HG03135 (cell line): ENCODE results near the gene SSR1.
"Not testable (repeated sequence)": the region's sequence is repeated elsewhere in the genome, so short reads cannot be mapped to it uniquely, and the experiment has no call there.

ENCODE experiments used
- ATAC-seq: cut with Tn5 transposase; IDR thresholded peaks from one replicate; pipeline ENCODE4 v1.9.1; 2021; ENCODE audit warnings: mild to moderate bottlenecking, moderate library complexity; ENCODE audit not compliant: unreplicated experiment

Gene SSR1

DNA sequence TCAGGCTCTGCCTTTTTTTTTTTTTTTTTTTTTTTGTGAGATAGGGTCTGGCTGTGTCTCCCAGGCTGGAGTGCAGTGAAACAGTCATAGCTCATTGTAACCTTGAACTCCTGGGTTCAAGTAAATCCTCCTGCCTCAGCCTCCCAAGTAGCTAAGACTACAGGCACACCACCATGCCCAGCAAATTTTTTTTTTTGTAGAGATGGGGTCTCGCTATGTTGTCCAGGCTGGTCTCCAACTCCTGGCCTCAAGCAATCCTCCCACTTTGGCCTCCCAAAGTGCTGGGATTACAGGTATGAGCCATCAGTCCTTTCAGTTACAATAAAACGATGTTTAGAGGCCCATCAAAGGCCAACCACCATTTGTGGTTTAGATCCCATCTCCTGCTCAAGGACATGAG is 6.4 kb upstream of the SSR1 start:
- not testable (repeated sequence) for ATAC-seq

DNA sequence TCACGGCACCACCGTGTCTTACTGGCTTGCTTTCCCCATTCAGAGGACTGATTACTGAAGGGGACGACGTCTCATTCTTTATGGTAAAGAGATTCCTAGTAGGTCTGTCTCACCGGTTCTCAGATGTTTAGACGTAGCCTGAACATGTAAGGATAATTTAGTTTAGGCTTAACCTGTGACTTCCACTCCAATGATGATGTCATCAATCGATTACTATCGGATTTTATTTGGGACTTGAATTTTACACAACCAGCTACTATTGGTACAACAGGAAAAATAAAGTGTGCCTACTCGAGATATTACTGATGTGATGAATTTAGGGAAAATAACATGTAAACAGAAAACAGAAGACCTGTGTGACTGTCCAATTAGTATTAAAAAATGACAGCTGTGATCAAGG is 4.5 kb upstream of the SSR1 start:
- ATAC-seq: no peak

DNA sequence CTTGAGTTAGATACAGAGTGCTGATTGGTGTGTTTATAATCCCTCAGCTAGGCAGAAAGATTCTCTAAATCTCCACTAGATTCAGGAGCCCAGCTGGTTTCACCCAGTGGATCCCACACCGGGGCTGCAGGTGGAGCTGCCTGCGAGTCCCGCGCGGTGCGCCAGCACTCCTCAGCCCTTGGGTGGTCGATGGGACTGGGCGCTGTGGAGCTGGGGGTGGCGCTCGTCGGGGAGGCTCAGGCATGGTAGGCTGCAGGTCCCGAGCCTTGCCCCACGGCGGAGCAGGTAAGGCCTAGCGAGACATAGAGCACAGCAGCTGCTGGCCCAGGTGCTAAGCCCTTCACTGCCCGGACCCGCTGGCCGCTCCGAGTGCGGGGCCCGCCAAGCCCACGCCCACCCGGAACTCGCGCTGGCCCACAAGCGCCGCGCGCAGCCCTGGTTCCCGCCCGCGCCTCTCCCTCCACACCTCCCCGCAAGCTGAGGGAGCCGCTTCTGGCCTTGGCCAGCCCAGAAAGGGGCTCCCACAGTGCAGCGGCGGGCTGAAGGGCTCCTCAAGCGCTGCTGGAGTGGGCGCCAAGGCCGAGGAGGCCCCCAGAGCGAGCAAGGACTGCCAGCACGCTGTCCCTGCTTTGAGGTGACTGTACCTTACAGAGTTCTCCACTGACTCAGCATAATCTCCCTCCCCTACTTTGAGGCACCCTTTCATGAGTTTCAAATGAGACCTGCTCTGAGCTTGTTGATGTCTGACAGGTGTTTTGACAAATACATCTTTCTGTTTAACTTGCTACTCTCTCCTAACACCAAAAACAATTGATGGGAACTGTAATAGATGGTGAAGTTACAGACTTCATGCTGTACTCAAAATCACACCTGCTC is 3.9 kb upstream of the SSR1 start:
- no peak for ATAC-seq

DNA sequence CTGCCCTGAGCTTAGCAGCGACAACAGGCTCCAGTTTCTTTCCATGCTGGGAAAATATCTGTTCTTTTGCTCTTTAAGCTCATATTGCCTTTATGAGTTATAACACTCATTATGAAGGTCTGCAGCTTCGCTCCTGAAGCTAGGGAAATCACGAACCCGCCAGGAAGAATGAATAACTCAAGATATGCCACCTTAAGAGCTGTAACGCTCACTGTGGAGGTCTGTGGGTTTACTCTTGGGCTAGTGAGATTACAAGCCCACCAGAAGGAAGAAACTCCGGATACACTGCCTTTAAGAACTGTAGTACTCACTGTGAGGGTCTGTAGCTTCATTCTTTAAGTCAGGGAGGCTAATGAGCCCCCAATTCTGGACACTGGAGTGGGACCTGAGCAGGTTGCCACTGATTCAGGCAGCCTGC is 3.0 kb upstream of the SSR1 start:
- ATAC-seq: no peak

DNA sequence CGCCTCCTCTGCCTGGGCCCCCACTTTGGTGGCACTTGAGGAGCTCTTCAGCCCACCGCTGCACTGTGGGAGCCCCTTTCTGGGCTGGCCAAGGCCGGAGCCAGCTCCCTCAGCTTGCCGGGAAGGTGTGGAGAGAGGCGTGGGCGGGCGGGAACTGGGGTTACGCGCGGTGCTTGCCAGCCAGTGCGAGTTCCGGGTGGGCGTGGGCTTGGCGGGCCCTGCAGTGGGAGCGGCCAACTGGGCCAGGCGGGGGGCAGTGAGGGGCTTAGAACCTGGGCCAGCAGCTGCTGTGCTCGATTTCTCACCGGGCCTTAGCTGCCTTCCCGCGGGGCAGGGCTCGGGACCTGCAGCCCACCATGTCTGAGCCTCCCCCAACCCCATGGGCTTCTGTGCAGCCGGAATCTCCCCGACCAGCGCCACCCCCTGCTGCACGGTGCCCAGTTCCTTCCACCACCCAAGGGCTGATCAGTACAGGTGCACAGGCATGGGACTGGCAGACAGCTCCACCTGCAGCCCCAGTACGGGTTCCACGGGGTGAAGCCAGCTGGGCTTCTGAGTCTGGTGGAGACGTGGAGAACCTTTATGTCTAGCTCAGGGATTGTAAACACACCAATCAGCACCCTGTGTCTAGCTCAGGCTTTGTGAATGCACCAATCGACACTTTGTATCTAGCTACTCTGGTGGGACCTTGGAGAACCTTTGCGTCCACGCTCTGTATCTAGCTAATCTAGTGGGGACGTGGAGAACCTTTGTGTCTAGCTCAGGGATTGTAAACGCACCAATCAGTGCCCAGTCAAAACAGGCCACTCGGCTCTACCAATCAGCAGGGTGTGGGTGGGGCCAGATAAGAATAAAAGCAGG is 2.3 kb upstream of the SSR1 start:
- ATAC-seq: not testable (repeated sequence)

DNA sequence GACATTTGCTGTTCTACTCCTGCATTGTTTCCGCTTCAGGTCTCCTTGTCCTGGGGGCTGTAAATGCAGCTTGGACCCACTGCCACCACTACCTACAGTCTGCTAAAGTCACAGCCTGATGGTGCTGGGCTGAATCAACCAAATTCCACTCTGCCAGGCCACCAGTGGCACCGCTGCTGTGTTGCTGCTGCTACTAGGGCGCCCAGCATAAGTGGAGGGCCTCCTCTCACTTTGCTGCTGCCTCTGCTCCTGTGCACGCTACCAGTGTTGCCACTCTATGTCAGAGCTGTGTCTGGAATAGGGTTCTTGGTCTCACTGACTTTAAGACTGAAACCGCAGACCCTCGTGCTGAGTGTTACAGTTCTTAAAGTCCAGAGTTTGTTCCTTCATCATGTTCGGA is 1.4 kb upstream of the SSR1 start:
- no peak for ATAC-seq

DNA sequence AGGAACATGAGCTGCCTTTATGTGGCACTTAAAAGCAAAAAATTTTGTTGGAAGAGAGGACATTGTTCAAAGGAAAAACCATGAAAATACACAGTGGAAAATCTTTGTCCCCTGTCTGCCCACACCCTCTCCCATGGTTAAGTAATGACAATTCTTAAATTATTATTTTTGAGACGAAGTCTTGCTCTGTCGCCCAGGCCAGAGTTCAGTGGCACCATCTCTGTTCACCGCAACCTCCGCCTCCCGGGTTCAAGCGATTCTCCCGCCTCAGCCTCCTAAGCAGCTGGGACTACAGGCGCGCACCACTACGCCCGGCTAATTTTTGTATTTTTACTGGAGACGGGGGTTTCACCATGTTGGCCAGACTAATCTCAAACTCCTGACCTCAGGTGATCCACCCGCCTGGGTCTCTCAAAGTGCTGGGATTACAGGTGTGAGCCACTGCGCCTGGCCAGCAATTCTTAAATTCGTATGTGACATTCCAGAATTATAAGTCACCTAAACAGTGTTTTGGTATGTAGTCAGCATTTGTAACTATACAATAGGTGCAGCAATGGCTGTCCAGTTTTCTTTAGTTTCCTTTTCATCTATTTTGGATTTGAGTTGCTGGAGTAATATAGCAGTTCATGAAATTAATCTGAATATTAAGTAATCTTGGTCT is 636 bp upstream of the SSR1 start:
- peak; percentile 2 for ATAC-seq

DNA sequence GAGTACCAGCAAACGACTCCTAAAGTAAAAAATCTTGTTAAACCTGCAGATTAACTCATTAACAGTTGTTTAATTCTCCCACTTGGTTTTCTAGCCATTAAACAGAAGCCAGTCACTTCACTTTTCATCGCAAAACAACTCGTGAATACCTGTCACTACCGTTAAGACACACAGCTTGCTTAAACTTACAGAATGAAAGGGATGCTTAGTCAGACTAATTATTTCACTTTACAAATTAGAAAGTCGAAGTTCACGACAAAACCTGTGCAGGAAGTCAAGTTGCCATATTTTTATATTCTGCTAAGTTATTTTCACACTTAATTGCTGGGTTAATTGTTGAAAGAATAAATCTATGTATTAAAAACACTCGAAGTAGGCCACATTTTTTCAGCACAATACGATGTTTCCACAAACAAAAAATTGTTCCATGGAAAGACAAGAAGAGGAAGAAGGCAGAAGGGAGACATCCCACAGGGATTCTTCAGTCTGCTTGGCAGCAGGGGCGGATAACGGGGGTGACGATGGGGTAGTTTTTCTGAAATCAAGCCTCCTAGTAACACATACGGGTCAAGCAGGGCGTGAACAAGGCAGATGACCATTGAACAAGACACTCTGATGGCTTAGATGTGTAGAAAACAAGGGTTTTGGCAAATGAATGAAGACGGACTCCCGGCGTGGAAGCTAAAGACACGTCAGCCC is 933 bp downstream of the SSR1 start:
- no peak for ATAC-seq

DNA sequence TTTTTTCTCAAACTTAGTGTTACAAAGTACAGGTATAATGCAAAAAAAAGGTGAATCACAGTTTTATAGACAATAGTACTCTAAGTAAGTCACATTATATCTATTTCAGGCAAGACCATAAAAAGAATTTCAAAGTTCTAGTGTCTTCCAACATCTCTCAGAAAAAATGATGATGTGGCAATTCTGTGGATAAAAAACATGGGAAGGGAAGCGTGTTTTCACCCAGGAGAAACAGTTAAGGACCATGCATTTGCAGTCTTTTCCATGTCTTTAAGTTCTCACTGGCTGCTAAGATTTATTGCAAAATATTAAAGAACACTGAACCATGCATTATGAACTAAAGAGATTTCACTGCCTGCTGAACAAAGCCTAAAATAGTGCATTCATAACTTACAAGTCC is 1.8 kb downstream of the SSR1 start:
- ATAC-seq: no peak

DNA sequence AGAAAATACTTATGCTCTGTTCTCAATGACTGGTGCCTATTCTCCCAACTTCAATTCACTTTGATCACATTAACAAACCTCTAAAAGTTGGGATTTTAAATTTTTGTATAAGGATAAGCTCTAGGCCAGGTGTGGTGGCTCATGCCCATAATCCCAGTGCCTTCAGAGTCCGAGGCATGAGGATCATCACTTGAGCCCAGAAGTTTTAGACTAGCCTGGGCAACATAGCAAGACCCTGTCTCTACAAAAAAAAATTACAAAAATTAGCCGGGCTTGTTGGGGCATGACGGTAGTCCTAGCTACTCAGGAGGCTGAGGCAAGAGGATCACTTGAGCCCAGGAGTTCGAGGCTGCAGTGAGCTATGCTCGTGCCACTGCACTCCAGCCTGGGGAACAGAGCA is 3.9 kb downstream of the SSR1 start:
- ATAC-seq: no peak

DNA sequence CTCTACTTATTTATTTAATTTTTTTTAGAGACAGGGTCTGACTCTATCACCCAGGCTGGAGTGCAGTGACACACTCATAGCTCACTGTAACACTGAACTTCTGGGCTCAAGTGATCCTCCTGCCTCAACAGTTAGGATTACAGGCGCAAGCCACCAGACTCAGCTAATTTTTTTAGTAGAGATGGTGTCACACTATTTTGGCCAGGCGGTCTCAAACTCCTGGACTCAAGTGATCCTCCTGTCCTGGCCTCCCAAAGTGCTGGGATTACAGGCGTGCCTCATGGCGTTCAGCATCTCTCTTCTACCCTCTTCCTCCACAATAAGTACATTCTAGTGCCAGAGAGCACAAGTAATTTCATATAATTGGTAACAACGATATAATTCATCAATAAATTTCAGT is 5.5 kb downstream of the SSR1 start:
- ATAC-seq: no peak

DNA sequence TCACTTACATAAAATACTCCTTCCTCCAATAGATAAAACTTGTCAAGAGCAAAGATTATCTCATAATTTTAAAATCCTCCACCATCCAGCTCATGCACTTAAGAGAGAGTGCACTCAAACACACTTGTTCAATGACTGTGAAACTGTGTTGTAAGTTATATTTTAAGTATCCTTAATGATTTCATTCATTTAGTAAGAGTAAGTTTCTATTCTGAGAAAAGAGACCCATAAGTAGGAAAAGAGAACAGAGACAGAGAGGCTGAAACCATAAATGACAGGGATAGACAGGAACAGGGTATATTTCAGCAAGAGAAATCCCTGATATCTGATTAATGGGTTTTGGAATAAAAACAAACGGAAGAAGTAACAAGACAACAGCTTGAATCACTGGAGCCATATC is 8.2 kb downstream of the SSR1 start:
- no peak for ATAC-seq

DNA sequence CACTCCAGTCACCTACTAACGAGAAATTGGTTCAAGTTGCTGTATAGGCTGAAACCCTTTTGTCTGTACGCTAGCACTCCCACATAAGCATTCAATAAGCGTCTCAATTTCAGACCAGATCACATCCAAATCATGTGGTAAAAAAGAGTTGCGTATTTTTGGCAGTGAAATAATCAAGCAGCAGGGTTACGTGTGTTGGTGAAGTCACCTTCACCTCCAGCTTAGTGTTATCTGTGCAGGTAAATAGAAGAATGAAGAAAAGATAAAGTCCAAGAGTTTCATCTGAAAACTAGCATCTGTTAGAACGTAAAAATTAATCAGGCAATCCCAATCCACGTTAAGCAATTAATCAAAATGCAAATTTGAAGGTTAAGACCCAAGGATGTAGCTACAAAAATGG is 11.3 kb downstream of the SSR1 start:
- ATAC-seq: no peak

DNA sequence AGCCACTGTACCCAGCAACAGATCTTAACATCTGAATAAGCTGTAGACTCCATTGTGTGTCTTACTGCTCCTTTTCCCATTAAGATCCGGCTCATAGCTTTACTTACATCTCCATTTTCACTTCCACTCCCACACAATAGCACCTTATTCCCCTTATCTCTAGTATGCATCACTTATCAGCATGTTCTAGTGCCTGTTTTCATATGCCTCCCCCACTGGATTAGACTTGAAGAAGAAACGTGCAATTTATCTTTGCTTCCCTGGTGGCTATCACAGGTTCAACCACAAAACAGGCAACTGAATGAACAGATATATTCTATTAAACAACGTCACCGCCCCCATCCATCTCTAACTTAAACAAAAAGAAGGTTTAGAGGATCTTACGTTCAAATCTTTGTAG is 12.1 kb downstream of the SSR1 start:
- no peak for ATAC-seq

DNA sequence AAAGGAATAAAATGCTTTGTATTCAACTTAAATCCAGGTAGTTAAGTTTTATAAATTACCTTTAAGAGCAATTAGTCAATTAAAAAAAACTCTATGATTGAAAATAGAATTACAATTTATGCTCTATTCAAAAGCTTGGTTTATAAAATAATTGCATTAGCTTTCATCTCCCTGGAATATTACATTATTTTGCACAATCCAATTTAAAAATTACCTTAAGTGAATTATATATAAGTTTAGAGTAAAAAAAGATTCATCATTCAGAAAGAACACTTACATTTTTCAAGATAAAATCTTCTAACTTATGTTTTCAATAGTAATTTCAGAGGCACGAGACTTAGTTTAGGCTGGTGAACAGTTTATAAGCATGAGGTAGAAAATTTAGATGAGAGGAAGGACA is 14.9 kb downstream of the SSR1 start:
- ATAC-seq: no peak

DNA sequence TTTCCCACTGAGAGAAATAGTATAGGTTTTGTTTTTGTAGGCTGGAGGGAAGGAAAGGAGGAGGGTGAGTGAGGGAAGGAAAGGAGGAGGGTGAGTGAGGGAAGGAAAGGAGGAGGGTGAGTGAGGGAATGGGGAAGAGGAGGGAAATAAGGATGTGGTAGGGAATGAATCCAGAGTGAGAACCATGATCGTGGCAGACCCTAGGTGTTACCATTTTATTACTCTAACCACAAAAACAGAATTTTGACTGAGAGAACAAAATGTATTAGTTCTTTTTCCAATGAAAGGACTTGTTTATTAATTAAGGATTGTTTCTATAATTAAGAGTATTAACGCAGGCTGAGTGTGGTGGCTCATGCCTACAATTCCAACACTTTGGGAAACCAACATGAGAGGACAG is 16.4 kb downstream of the SSR1 start:
- no peak for ATAC-seq

DNA sequence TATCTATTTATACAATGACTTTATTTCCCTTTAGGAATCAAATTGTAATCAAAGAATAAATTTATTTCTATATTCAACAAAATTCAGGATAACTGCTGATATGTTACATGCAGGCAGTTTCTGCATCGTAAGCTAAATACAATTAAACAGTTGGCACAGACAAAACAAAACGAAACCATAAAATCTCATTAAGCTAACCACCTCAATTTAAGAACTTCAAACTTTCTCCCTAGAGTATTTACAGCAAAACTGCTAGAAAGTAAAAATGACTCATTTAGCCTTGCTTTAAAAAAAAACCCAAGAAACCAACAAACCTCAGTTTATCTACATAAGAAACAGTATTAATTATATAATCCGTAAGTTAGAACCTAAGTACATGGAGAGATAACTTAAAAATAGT is 17.1 kb downstream of the SSR1 start:
- no peak for ATAC-seq

DNA sequence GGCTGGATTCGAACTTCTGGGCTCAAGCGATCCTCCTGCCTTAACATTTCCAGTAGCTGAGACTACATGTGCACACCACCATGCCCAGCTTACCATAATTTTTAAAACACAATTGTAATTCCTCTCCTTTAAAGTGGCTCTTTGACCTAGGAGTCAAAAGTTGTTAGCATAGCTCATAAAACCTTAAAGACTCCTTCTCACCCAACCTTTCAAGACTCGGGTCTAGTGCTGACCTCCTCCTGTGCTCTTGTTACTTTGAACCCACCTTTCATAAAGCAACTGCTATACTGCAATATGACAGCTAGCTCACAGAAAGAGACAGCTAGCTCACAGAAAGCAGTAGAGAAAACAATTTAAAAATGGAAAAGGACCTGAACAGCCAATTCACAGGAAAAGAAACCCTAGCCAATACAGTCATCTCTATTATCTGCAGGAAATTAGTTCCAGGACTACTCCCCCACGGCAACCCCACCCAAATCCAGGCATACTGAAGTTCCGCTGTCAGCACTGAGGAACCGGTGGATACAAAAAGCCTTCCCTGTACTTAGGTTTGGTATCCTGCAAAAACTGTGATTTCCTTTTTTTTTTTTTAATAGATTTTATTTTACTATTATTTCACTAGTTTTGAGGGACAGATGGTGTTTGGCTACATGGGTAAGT is 20.3 kb downstream of the SSR1 start:
- no peak for ATAC-seq

DNA sequence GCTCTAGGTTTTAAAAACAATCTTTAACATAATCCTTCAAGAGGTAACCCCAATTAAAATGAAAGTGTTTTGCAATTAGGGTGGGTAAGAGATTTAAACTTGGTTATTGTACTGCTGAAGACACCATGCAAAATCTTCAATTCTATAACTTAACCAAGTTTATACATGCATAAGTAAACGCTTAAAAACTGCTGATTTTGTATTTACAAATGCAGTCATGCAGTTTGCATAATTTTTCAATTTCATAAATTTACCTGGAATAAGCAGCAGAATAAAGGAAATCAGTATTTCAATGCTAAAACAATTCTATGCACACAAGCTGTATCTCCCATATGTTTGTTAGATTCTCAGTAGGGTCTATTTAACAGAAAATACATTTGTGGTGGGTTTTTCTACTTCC is 22.9 kb downstream of the SSR1 start:
- ATAC-seq: no peak

DNA sequence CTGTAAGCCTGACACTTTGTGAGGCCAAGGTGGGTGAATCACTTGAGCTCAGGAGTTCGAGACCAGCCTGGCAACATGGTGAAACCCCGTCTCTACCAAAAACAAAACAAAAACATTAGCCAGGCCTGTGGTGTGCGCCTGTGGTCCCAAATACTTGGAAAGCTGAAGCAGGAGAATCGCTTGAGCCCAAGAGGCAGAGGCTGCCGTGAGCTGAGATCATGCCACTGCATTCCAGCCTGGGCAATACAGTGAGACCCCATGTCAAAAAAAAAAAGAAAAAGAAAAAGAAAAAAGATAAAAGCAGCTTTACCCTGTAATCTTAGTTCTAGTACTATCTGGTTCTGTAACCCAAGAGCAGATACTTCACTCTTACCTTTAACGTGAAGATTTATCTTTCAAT is 27.6 kb downstream of the SSR1 start:
- ATAC-seq: no peak

DNA sequence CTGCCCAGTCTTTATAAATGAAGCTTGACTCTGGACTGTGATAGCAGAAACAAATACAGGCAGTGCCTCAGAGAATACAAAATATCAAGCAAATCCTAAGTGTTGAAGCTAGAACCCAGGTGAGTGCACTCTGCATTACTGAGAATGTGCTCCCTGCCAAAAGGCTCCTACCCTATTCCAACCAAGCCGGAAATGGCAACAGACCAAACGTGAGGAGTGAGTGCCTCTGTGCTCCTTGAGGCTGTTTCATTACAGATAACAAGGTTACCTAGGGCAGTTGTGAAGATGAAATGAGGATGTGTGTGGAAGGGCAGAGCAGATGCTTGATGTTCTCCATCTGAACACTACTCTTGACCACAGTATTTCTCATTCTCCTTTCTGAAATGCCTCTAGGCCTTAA is 29.3 kb downstream of the SSR1 start:
- ATAC-seq: no peak
